CD4-positive, alpha-beta T cell treated with Interleukin-1 beta for 1 hour (primary cell): ENCODE results near the gene ZNF827.

Experiments used
- DNase-seq, 2 donors: peaks; one replicate each; pipeline ENCODE4 v3.0.0-alpha.2; 2020 to 2022

The ZNF827 gene

DNA sequence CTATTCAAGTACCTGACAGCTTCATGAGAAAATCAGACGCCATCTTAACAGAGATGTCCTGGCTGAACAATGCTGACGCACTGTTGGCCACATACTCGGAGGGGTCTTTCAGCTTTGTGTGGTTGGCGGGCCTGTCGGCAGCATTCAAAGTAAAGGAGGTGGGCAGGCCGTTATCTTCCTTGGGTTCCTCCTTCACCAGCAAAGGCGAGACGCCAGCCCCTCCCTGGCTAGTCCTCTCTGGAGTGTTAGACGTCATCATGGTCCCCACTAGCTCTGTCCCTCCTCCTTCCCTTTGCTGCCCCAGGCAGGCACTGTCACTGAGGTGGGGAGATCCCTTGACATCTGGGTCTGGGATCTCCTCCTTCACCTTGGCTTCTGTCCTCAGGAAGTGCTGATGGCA lies 53.0 kb downstream of the ZNF827 start:
- no peak for DNase-seq

GRCh38 chr4:145884775-145885174 lies 53.8 kb downstream of the ZNF827 start:
- DNase-seq: no peak

DNA sequence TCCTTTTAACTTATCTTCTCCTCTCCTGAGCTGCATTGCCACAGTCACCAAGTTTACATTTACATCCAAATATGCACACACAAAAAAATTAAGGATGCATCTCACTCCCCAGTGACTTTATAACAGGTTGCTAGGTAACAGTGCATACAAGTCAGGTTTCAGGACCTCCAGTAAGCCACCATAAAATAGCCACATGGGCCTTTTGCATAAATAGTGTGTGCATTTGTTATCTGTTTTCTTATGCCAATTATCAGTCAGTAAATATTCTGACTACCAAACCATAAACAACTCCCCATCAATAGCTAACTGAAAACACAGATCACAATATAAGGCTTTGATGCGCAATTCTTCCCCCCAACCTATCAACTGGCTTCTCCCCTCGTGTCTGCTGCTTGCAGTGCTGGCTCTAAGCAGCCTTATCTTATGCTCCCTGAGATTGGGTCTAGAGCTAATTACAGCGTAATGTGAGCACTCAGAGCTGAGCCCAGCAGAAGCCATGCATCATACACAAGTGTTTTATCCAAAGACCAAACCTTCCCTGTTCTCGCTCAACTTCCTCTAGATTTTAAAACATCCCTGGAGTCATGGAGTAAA lies 55.4 kb downstream of the ZNF827 start:
- no peak for DNase-seq

- no peak for DNase-seq
These were observed 56.0 kb downstream of the ZNF827 start for GRCh38 chr4:145882604-145883003.

DNA sequence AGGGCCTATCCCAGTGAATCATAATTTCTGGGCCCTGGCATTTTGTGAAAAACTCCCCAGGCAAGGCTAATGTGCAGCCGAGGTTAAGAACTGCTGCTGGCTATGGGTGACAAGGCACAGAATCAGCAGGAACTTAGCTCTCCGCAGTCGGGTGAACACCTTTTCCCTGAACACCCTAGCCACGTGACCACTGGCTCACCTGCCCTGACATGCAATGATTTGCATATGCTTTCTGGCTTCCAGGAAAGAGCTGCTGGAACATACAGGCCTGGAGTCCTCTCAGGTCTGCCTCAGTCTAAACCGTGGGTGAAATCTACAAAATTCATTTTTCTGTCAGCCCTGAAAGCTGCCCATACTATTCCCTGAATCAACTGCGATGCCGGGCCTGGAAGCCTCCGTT lies 56.6 kb downstream of the ZNF827 start:
- DNase-seq: no peak

DNA sequence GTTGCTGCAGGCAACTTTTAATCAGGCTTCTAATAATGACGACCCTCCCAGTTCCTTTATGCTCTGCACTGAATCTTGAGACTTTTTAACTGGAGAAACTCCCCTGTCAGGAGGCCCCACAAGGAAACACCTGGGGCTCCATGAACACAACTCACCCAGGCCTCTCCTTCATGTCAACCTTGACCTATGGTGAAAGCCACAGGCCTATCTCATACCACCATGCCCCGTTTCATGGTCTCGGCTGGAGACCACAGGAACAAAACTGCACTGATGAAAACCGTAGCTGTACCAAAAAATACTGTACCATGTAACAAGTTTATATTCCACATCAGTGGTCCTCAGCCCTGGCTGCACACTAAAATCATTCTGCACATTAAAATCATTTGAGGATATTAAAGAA lies 57.0 kb downstream of the ZNF827 start:
- DNase-seq: no peak

DNA sequence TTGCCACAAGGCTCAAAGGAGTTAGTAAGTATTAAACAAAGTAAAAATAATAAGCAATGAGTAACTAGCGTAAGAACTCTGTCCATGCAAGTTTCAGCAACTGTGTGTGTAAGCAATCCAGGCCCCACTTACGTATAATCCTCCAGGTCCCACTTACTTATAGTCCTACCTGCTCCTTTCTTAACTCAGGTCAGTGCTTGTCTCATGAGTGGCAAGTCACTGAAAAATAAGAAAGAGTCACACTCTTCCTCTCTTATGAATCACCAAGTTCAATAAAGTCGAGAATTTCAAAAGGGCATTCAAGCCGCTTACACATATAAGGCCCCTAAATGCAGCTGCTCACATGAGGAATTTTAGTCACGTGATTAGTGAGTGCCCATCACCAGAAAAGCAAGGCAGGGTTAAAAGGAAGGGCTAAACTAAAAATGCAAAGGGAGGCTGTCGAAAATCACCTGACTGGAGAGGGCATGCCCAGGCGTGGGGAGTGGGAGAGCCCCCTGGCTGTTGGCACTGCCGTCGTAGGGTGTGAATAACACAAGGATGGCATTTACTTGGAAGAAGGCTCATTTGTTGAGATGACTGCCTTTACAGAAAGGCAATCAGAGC lies 58.2 kb downstream of the ZNF827 start:
- no peak for DNase-seq

GRCh38 chr4:145879598-145879997 lies 59.0 kb downstream of the ZNF827 start:
- DNase-seq: no peak

DNA sequence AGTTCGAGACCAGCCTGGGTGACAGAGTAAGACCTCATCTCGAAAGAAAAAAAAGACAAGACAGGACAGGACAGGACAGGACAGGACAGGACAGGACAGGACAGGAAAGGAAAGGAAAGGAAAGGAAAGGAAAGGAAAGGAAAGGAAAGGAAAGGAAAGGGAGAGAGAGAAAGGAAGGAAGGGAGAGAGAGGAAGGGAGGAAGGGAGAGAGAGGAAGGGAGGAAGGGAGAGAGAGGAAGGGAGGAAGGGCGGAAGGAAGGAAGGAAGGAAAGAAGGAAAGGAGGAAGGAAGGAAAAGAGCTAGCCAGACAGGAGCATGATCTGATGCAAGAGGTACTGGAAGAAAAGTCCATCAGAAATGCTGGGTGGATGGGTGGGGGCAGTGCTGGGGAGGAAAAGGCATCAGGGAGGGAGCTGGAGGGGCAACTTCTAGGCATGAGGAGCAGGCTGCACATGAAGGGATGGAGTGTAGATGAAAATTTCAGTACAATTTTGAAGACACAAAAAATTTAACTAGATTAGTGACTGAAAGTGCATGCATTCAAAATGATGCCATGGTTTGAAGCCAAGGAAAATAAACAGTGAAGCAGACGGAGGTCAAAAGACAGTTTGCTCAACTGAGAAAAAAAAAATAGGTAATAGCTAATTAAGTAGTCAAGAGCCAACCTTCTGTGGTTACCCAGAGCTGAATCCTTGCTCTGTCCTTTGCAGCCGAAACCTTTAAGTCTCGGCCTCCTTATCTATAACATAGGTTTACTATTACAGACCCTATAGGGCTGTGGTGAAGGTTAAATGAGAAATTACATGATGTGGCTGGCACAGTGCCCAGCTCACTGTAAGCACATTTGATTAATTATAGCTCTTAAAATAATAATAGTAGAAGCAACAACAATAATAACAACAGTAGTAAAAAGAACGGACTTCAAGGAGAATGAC lies 59.9 kb downstream of the ZNF827 start:
- no peak for DNase-seq

DNA sequence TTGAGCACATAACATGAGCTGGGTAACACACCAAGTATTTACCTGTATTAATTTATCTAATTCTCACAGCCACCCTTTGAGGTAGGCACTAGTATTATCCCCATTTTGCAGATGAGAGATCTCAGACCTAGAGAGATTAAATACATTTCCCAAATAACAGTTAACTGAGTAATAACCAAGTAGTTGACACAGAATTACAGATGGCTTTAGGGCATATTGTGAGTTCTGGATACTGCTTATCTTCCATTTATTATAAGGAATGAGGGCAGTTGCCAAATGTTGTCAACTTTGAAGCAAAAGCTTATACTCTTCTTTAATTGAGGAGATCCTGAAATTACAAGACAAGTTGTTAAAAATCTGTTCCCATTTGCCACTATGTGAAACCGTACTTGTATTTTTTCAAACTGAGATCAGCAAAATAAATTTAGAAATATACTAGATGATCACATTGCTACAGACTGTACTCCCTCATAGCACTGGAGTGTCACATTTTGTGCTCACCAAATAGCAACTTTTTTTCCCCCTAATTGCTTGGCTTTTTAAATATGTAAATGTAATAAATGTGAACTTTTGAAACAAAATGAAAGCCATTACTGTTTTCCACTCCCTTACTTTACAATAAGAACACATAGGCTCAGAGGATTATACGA lies 62.0 kb downstream of the ZNF827 start:
- no peak for DNase-seq

DNA sequence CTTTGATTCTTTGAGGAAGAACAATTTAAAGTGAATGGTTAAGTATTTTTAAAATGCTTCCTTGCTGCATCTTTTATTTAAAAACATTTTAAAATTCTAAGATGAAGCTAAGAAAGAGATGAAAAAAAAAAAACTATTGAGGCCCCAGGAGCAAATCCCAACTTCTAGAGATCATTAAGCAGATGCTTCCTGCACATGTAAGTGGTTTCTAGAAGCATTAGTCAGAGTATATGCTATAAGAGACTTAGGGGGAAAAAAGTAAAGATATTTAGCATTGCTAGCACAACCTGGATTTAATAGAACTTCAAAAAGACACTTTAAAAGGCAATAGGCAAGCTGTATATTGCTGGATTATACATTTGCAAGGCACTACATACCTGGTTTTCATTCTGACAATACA lies 64.7 kb downstream of the ZNF827 start:
- DNase-seq: no peak

DNA sequence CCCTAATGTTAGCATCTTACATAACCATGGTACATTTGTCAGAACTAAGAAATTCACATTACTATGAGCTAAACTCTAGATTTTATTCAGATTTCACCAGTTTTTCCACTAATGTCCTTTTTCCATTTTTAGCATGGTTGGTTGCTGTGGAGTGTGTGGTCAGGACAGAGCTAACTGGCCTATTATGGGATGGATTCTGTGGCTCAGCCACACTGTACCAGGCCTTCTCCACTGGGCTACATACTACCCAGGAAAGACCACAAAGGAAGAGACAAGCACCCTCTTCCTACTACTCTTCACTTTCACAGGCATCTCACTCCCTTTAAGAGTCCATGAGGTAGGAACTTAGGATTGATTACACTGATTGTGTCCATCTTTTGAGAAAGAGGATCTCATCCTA lies 67.4 kb downstream of the ZNF827 start:
- DNase-seq: no peak

DNA sequence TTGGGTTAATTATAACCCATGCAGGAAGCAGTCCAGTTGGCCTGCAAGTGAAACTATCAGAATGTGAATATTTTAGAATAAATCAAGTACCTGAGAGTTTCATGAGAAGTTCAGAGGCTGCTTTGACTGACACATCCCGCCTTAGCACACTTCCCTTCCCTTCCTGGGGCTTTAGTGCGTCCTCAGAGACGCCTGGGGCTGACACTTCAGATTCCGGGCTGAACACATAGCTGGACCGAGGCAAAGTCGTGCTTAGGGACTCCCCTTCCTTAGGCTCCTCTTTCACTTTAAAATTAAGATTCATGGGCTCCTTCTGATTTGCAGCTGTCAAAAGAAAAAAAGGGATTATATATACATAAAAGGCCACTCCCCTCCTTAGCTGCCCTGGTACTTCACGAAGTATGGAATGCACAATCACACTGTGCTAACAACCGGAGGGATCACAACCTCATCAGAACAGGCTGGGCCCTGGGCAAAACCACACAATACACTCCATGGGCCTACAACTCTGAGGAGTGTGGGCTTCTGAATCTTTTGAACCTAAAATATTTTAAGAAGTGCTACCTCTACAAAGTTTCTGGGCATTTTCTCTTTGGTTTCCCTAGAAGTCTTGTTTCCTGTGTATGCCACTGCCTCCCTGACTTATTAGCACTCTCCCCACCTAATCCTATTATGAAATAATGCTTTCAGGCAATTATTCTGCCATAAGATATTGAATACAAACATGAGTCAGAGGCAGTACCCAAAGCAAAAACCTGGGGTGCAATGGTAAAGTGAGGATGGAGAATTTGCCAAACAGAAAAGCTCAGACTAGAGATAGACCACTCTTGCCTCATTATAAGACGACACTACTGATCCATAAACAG lies 68.2 kb downstream of the ZNF827 start:
- no peak for DNase-seq

- DNase-seq: no peak
These were observed 69.8 kb downstream of the ZNF827 start for GRCh38 chr4:145868637-145869409.

- no peak for DNase-seq
These were observed 71.2 kb downstream of the ZNF827 start for GRCh38 chr4:145867406-145867805.

- DNase-seq: no peak
These were observed 71.6 kb downstream of the ZNF827 start for GRCh38 chr4:145866991-145867390.

GRCh38 chr4:145865274-145865941 lies 73.2 kb downstream of the ZNF827 start:
- no peak for DNase-seq

DNA sequence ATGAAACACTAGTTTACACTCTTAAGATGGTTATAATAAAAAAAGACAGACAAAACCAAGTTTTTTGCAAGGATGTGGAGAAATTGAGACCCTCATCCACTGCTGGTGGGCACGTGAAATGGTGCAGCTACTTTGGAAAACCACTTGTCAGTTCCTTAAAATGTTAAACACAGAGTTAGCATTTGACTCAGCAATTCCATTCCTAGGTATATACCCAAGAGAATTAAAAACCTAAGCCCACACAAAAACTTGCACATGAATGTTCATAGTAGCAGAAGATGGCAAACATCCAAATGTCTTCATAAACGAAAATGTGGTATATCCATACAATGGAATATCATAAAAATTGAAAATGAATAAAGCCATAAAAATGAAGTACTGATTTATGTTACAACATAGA lies 75.4 kb downstream of the ZNF827 start:
- DNase-seq: no peak

GRCh38 chr4:145861336-145862318 lies 77.0 kb downstream of the ZNF827 start:
- DNase-seq: no peak

- no peak for DNase-seq
These were observed 77.7 kb downstream of the ZNF827 start for GRCh38 chr4:145860897-145861296.
